Measurements from ENCODE around the gene RSPH9. TPM values are rescaled to one million over a fixed set of nuclear protein-coding genes. Genes with fewer than 3 reads are reported as not detected.
"Not testable (repeated sequence)": the region's sequence is repeated elsewhere in the genome, so short reads cannot be mapped to it uniquely, and the experiment has no call there.

RSPH9 gene
- total and polyA plus RNA-seq, 3 experiments from 2014 or later = 1.3 TPM; not detected in 2

DNA sequence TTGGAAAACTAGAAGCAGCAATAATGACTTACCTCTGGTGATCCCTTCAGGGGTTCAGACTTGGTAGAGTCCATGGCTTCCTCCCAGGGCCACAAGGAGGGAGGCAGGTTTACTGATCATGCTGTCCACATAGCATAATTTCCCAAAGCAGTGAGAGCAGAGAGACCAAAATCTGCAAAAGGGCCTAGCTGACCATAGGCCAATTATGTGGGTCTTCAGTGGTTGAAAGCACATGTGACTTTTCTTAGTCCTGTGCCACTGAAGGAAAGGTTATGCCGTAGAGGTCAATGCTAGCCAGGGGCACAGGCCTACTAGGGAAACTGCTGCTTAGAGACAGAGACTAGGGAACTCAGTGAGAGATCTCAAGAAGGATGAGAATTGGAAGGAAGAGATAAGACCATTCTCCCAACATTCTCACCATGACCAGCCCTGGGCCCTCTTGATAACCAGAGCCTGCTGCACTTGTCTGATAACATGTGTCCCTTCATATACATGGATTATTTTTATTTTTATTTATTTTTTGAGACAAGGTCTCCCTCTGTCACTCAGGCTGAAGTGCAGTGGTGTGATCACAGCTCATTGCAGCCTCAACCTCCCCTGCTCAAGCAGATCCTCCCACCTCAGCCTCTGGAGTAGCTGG is 13.7 kb upstream of the RSPH9 start:
- no peak for DNase-seq
- no peaks in the 10 kb centered on the region for H3K9me3 ChIP-seq (ENCODE audit: low read length)
- H3K36me3 ChIP-seq (ENCODE audit: insufficient read depth, low read length) = no peaks in the 10 kb centered on the region
- Mint-ChIP-seq H3K4me3 (peak overlapping the region in 5 of 7 donors; percentile 34 to 80 (median 57)), H3K27me3 (peaks cover 0 to 8% of the 10 kb centered on the region in 2 donors), H3K9me3 (no peaks in the 10 kb centered on the region), H3K4me1 (peaks cover 44 to 55% (median 52%) of the 10 kb centered on the region in 3 donors), H3K27ac (peak overlapping the region in 5 of 8 donors; percentile 17 to 83 (median 76)), H3K36me3 (peaks cover 0 to 26% (median 1%) of the 10 kb centered on the region in 3 donors)
- POLR2A ChIA-PET = no interaction called here
- CTCF ChIA-PET = interaction anchor here (2.7 kb wide), 1 partner anchor 37 kb away, joined by 10 read pairs; no protein-coding TSS in a partner anchor
- no peaks in the 10 kb centered on the region for H3K27me3 ChIP-seq (ENCODE audit: insufficient read depth, low read length, poor library complexity, severe bottlenecking)
- H3K4me3 ChIP-seq (ENCODE audit: low read length) = no peak overlapping the region
- peaks cover 20% of the 10 kb centered on the region for H3K4me1 ChIP-seq (ENCODE audit: insufficient read depth, low read length)
- H3K27ac ChIP-seq (ENCODE audit: low read depth, low read length) = peak overlapping the region; percentile 92

DNA sequence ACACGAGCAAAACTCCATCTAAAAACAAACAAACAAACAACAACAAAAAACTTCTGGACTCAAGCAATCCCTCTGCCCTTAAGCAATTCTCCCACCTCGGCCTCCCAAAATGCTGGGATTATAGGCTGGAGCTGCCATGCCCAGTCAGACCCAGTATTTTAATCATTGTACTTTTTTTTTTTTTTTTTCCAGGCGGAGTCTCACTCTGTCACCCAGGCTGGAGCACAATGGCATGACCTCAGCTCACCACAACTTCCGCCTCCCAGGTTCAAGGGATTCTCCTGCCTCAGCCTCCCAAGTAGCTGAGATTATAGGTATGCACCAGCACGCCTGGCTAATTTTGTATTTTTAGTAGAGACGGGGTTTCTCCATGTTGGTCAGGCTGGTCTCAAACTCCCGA is 11.8 kb upstream of the RSPH9 start:
- H3K9me3 Mint-ChIP-seq; DNase-seq; H3K9me3 ChIP-seq (ENCODE audit: low read length); POLR2A ChIA-PET; H3K36me3 ChIP-seq (ENCODE audit: insufficient read depth, low read length); H3K4me3 ChIP-seq (ENCODE audit: low read length); H3K4me3 Mint-ChIP-seq; H3K27me3 Mint-ChIP-seq; H3K27ac ChIP-seq (ENCODE audit: low read depth, low read length); H3K27me3 ChIP-seq (ENCODE audit: insufficient read depth, low read length, poor library complexity, severe bottlenecking); H3K27ac Mint-ChIP-seq; CTCF ChIA-PET: not testable (repeated sequence)
- Mint-ChIP-seq H3K36me3 (peaks cover 0 to 25% (median 0%) of the 10 kb centered on the region in 3 donors), H3K4me1 (peaks cover 33 to 57% (median 47%) of the 10 kb centered on the region in 3 donors)
- peaks cover 25% of the 10 kb centered on the region for H3K4me1 ChIP-seq (ENCODE audit: insufficient read depth, low read length)

DNA sequence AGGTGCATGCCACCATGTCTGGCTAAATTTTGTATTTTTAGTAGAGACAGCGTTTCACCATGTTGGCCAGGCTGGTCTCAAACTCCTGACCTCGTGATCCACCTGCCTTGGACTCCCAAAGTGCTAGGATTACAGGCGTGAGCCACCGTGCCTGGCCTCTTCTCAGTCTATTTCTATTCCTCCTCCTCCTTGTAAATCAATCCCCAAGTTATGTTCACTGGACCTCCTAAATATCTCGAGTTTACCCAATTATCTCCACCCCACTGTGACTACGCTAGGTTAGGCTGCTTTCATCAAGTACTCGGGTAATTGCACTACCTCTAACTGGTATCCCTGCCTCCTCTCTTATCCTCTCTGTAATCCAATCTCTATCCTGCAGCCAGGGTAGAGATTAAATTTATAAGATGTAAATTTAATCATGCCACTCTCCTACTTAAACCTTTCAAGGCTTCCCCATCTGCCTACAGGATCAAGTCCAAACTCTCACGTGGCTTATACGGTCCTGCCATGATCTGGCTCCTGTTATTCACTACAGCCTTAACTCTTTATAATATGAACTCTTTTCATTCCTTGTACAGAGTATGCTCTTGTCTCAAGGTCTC is 10.0 kb upstream of the RSPH9 start:
- Mint-ChIP-seq H3K36me3 (peaks cover 0 to 28% (median 5%) of the 10 kb centered on the region in 3 donors), H3K9me3 (no peaks in the 10 kb centered on the region), H3K4me1 (peaks cover 33 to 60% (median 52%) of the 10 kb centered on the region in 3 donors), H3K27me3 (peaks cover 0 to 8% of the 10 kb centered on the region in 2 donors), H3K4me3 (peak overlapping the region; percentile 96 to 100 (median 97)), H3K27ac (peak overlapping the region; percentile 94 to 99 (median 96))
- Histone ChIP-seq H3K27me3 (ENCODE audit: insufficient read depth, low read length, poor library complexity, severe bottlenecking) (no peaks in the 10 kb centered on the region), H3K27ac (ENCODE audit: low read depth, low read length) (no peak overlapping the region), H3K9me3 (ENCODE audit: low read length) (no peaks in the 10 kb centered on the region), H3K36me3 (ENCODE audit: insufficient read depth, low read length) (peaks cover 9% of the 10 kb centered on the region), H3K4me3 (ENCODE audit: low read length) (peak overlapping the region; percentile 94), H3K4me1 (ENCODE audit: insufficient read depth, low read length) (peaks cover 35% of the 10 kb centered on the region)
- DNase-seq = no peak
- ChIA-PET CTCF (interaction anchor here (2.7 kb wide), 1 partner anchor 26 kb away, joined by 9 read pairs; no protein-coding TSS in a partner anchor), POLR2A (interaction anchor here (0.7 to 1.0 kb wide), 2 partner anchors 62 to 90 kb away, joined by 3 to 6 read pairs; no protein-coding TSS in a partner anchor)

DNA sequence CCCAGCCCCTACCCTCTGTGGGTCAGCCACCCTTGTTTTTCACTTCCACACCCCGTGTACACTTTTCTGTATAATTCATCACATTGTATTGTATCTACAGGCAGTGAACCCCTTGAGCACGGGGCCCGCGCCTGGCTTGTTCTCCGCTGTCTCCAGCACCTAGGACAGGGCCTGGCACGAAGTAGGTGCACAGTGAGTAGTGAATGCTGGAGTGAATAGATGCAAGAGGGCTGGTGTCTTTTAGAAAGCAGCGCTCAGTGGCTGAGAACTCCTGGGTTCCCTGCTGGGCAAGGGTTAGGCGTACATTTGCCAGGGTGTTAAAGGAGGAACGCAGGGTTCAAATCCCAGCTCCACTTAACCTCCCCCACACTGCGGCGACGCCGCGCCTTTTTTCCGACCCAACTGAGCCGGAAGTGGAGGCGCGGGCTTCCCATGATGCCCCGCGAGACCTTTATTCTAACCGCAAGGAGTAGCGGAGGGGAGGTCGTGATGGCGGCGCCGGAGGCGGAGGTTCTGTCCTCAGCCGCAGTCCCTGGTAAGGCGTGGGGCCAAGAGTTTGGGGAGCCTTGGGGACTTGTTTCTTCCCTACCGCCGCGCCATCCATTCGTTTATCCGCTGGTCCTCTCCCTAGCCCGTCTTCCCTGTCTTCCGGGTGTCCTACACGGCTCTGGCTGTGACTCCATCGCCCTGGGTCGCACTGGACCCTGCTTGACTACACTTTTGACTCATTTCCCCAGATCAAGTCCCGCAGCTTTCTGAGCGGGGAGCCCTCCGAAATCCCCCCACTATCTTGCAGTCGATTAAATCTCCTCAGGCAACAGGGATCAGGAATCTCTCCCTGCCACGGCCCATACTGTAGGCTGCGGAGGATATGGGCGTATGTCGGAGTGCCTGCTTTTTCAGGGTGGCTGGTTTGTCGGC is 9.2 kb upstream of the RSPH9 start, which contains the start of gene MAD2L1BP:
Gene MAD2L1BP (plus strand): TSS at position 454 of the 921 bp plus-strand sequence. CDS start 36 bp downstream, at position 490.
- peaks cover 0 to 8% of the 10 kb centered on the region in 2 donors for H3K27me3 Mint-ChIP-seq
- H3K4me3 Mint-ChIP-seq = peak within 1 kb of the TSS; percentile 96 to 100 (median 97)
- ChIA-PET POLR2A (interaction anchor here (1.0 kb wide), 1 partner anchor 62 kb away, joined by 3 read pairs; no protein-coding TSS in a partner anchor), CTCF (interaction anchor here (1.3 to 2.7 kb wide), 3 partner anchors 10 to 32 kb away, joined by 5 to 9 read pairs (median 6); partner anchors contain the start of gene RSPH9)
- Histone ChIP-seq H3K27me3 (ENCODE audit: insufficient read depth, low read length, poor library complexity, severe bottlenecking) (no peaks in the 10 kb centered on the region), H3K4me1 (ENCODE audit: insufficient read depth, low read length) (peaks cover 30% of the 10 kb centered on the region), H3K9me3 (ENCODE audit: low read length) (no peaks in the 10 kb centered on the region), H3K36me3 (ENCODE audit: insufficient read depth, low read length) (peaks cover 18% of the 10 kb centered on the region), H3K4me3 (ENCODE audit: low read length) (peak within 1 kb of the TSS; percentile 94), H3K27ac (ENCODE audit: low read depth, low read length) (peak within 1 kb of the TSS; percentile 87)
- peaks cover 0 to 36% (median 6%) of the 10 kb centered on the region in 3 donors for H3K36me3 Mint-ChIP-seq
- H3K27ac Mint-ChIP-seq = peak within 1 kb of the TSS; percentile 94 to 99 (median 96)
- DNase-seq = peak; percentile 72 to 89 (median 82)
- peaks cover 37 to 62% (median 55%) of the 10 kb centered on the region in 3 donors for H3K4me1 Mint-ChIP-seq
- no peaks in the 10 kb centered on the region for H3K9me3 Mint-ChIP-seq

DNA sequence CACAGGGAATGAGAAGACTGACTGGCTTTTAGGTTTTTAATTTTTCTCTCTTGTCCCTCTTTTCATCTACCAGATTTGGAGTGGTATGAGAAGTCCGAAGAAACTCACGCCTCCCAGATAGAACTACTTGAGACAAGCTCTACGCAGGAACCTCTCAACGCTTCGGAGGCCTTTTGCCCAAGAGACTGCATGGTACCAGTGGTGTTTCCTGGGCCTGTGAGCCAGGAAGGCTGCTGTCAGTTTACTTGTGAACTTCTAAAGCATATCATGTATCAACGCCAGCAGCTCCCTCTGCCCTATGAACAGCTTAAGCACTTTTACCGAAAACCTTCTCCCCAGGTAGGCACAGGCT is 8.6 kb upstream of the RSPH9 start:
- peaks cover 38 to 60% (median 51%) of the 10 kb centered on the region in 3 donors for H3K4me1 Mint-ChIP-seq
- H3K36me3 ChIP-seq (ENCODE audit: insufficient read depth, low read length) = peaks cover 19% of the 10 kb centered on the region
- CTCF ChIA-PET = interaction anchor here (1.3 to 2.7 kb wide), 3 partner anchors 9 to 31 kb away, joined by 5 to 9 read pairs (median 6); partner anchors contain the start of gene RSPH9
- peak overlapping the region; percentile 94 for H3K4me3 ChIP-seq (ENCODE audit: low read length)
- no peak for DNase-seq
- peak overlapping the region; percentile 96 to 100 (median 97) for H3K4me3 Mint-ChIP-seq
- H3K27me3 ChIP-seq (ENCODE audit: insufficient read depth, low read length, poor library complexity, severe bottlenecking) = no peaks in the 10 kb centered on the region
- peak overlapping the region; percentile 94 to 99 (median 96) for H3K27ac Mint-ChIP-seq
- H3K27me3 Mint-ChIP-seq = peaks cover 0 to 8% of the 10 kb centered on the region in 2 donors
- no peaks in the 10 kb centered on the region for H3K9me3 Mint-ChIP-seq
- peaks cover 0 to 41% (median 8%) of the 10 kb centered on the region in 3 donors for H3K36me3 Mint-ChIP-seq
- H3K27ac ChIP-seq (ENCODE audit: low read depth, low read length) = peak overlapping the region; percentile 87
- no peaks in the 10 kb centered on the region for H3K9me3 ChIP-seq (ENCODE audit: low read length)
- POLR2A ChIA-PET = no interaction called here
- peaks cover 30% of the 10 kb centered on the region for H3K4me1 ChIP-seq (ENCODE audit: insufficient read depth, low read length)

DNA sequence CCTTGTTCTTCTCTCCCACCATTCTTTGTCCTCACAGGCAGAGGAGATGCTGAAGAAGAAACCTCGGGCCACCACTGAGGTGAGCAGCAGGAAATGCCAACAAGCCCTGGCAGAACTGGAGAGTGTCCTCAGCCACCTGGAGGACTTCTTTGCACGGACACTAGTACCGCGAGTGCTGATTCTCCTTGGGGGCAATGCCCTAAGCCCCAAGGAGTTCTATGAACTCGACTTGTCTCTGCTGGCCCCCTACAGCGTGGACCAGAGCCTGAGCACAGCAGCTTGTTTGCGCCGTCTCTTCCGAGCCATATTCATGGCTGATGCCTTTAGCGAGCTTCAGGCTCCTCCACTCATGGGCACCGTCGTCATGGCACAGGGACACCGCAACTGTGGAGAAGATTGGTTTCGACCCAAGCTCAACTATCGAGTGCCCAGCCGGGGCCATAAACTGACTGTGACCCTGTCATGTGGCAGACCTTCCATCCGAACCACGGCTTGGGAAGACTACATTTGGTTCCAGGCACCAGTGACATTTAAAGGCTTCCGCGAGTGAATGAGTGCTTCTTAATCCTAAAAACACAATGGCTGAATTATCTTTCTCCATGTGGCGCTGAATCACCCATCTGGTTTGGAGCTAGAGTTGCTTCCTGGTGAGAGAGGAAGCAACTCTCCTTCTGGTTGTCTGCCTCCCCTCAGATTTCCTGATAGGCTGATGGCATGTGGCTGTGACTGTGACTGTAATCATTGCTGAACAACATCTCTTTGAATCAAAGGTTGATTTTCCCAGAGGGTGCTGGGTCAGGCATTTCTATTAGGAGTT is 4.6 kb upstream of the RSPH9 start:
- H3K9me3 ChIP-seq (ENCODE audit: low read length) = no peaks in the 10 kb centered on the region
- H3K27me3 ChIP-seq (ENCODE audit: insufficient read depth, low read length, poor library complexity, severe bottlenecking) = no peaks in the 10 kb centered on the region
- H3K4me1 Mint-ChIP-seq = peaks cover 38 to 70% (median 52%) of the 10 kb centered on the region in 3 donors
- POLR2A ChIA-PET = no interaction called here
- H3K27me3 Mint-ChIP-seq = peaks cover 0 to 6% of the 10 kb centered on the region in 2 donors
- no peaks in the 10 kb centered on the region for H3K9me3 Mint-ChIP-seq
- H3K27ac Mint-ChIP-seq = peak overlapping the region in 1 of 8 donors; percentile 62
- no peak overlapping the region for H3K4me3 ChIP-seq (ENCODE audit: low read length)
- CTCF ChIA-PET = no interaction called here
- H3K36me3 ChIP-seq (ENCODE audit: insufficient read depth, low read length) = peaks cover 24% of the 10 kb centered on the region
- H3K4me1 ChIP-seq (ENCODE audit: insufficient read depth, low read length) = peaks cover 24% of the 10 kb centered on the region
- H3K4me3 Mint-ChIP-seq = peak overlapping the region in 3 of 7 donors; percentile 10 to 85 (median 32)
- peak overlapping the region; percentile 24 for H3K27ac ChIP-seq (ENCODE audit: low read depth, low read length)
- H3K36me3 Mint-ChIP-seq = peaks cover 0 to 57% (median 16%) of the 10 kb centered on the region in 3 donors
- DNase-seq = no peak

DNA sequence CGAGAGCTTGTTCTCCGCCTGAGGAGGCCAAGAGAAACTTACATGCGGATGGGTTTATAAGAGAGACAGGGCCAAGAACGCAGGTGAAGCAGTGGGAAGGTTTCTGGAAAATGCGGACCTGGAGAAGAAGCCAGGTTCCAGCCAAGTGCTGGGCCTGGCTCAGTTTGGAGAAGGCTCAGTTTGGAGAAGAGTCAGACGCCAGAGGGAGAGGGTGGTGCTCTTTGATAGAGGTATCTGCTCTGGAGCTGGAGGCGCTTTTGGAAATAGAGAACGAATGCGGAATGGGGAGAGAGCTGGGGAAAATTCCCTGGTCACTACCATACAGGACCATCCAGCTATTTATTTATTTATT is 753 bp downstream of the RSPH9 start:
- no peaks in the 10 kb centered on the region for H3K27me3 ChIP-seq (ENCODE audit: insufficient read depth, low read length, poor library complexity, severe bottlenecking)
- Mint-ChIP-seq H3K4me1 (peaks cover 13 to 27% (median 18%) of the 10 kb centered on the region in 3 donors), H3K4me3 (peak overlapping the region; percentile 2 to 81 (median 66)), H3K27ac (peak overlapping the region in 6 of 8 donors; percentile 41 to 79 (median 73)), H3K27me3 (no peaks in the 10 kb centered on the region), H3K36me3 (peaks cover 0 to 21% (median 9%) of the 10 kb centered on the region in 3 donors), H3K9me3 (no peaks in the 10 kb centered on the region)
- H3K4me3 ChIP-seq (ENCODE audit: low read length) = peak overlapping the region; percentile 50
- peaks cover 7% of the 10 kb centered on the region for H3K36me3 ChIP-seq (ENCODE audit: insufficient read depth, low read length)
- no peak overlapping the region for H3K27ac ChIP-seq (ENCODE audit: low read depth, low read length)
- DNase-seq = no peak
- no peaks in the 10 kb centered on the region for H3K9me3 ChIP-seq (ENCODE audit: low read length)
- peaks cover 4% of the 10 kb centered on the region for H3K4me1 ChIP-seq (ENCODE audit: insufficient read depth, low read length)
- ChIA-PET POLR2A (no interaction called here), CTCF (interaction anchor here (1.0 to 1.6 kb wide), 2 partner anchors 9 to 21 kb away, joined by 3 to 6 read pairs; partner anchors contain the start of gene MAD2L1BP)
